ENCODE data around the gene CYP2E1. TPM values are rescaled to one million over a fixed set of nuclear protein-coding genes. Genes with fewer than 3 reads are reported as not detected.

The CYP2E1 gene
- total and polyA plus RNA-seq, 10 of the 15 experiments (the other 5 are each of a cell fraction or from before 2014, with no cell fraction given) = 0.09 to 1.9 (median 0.28) TPM; not detected in 3

GRCh38 chr10:133536198-133536597, 9.0 kb downstream of the CYP2E1 start:
- Histone ChIP-seq H3K36me3 (ENCODE audit: control insufficient read depth in 2 of 2, insufficient read depth in 2 of 2, low read length in 1 of 2) (no peaks in the 10 kb centered on the region), H3K4me3 (no peak overlapping the region), H3K27me3 (replicated peaks in 1 of 2; ENCODE audit: control insufficient read depth in 2 of 2, insufficient read depth in 2 of 2, low read length in 1 of 2) (peaks cover 0 to 4% of the 10 kb centered on the region in 2 experiments; a peak in 1 of 4 replicates), H3K9ac (ENCODE audit: control insufficient read depth, insufficient read depth, low read length) (no peak overlapping the region), H3K27ac (ENCODE audit: control insufficient read depth, insufficient read depth) (no peak overlapping the region), H2AFZ (ENCODE audit: control insufficient read depth, low read depth, low read length) (no peak overlapping the region), H3K4me2 (ENCODE audit: control insufficient read depth, insufficient read depth) (no peak overlapping the region), H3K9me3 (replicated peaks; ENCODE audit: control insufficient read depth, insufficient read depth, low read length) (no peaks in the 10 kb centered on the region; the same call in 2 of the 3 replicates), H3K4me1 (ENCODE audit: control insufficient read depth, insufficient read depth, low read length) (no peaks in the 10 kb centered on the region), H4K20me1 (ENCODE audit: control insufficient read depth, insufficient read depth) (no peaks in the 10 kb centered on the region), H3K79me2 (ENCODE audit: control insufficient read depth, insufficient read depth, low read length) (no peaks in the 10 kb centered on the region)
- BruUV-seq (replicated peaks) = no TSS peak
- SMC1A ChIA-PET (ENCODE audit: uncharacterized antibody, unreplicated experiment) = no interaction called here
- ATAC-seq (no peak), FAIRE-seq (no peak), DNase-seq (ENCODE audit: low read depth, low spot score) (no peak)
- intact Hi-C loops (cut with micrococcal nuclease; ENCODE audit: unreplicated experiment) (no loop called here), in situ Hi-C loops (cut with MboI) (no loop called here)
- WGBS (ENCODE audit: insufficient coverage, insufficient replicate concordance, low lambda C conversion rate, missing lambda C conversion rate) = 0% methylated on average over 3 of the region's 4 CpGs
- POLR2A ChIA-PET = no interaction called here
- RAD21 ChIA-PET (ENCODE audit: unreplicated experiment) = no interaction called here
- CTCF ChIA-PET = no interaction called here
- TF ChIP-seq CREM (IDR thresholded peaks at IDR 0.05; ENCODE audit: low read depth) (no peak), IRF4 (IDR thresholded peaks at IDR 0.05; ENCODE audit: low read depth, low read length) (no peak), PBX3 (IDR thresholded peaks at IDR 0.05; ENCODE audit: insufficient replicate concordance, low read depth, low read length) (no peak), KLF5 (IDR thresholded peaks at IDR 0.05; ENCODE audit: partially characterized antibody) (no peak), ASH2L (IDR thresholded peaks at IDR 0.05; ENCODE audit: borderline replicate concordance, low read depth) (no peak), MYC (IDR thresholded peaks at IDR 0.05; ENCODE audit: insufficient read depth, insufficient read length, insufficient replicate concordance, low read length, severe bottlenecking) (no peak), MYB (IDR thresholded peaks at IDR 0.05; ENCODE audit: borderline replicate concordance, low read depth, low read length) (no peak), PAX5 (IDR thresholded peaks at IDR 0.05; ENCODE audit: borderline replicate concordance, low read depth, low read length) (no peak), MEF2A (IDR thresholded peaks at IDR 0.05; ENCODE audit: insufficient read depth, low read depth, low read length) (no peak), MEF2B (IDR thresholded peaks at IDR 0.05; ENCODE audit: partially characterized antibody, poor library complexity, severe bottlenecking) (no peak), CHD1 (IDR thresholded peaks at IDR 0.05; ENCODE audit: low read depth, low read length) (no peak), GATAD2B (conservative IDR thresholded peaks at IDR 0.05; ENCODE audit: low read depth) (no peak), ZNF592 (IDR thresholded peaks at IDR 0.05) (no peak), ZBTB40 (IDR thresholded peaks at IDR 0.05; ENCODE audit: borderline replicate concordance) (no peak)

All from GM12878 (cell line).